ENCODE data around the gene TMEM14B.

- no peak for TF ChIP-seq CTCF (IDR thresholded peaks at IDR 0.05; ENCODE audit: low read depth, low read length)
- TF ChIP-seq POLR2A (IDR thresholded peaks at IDR 0.05; ENCODE audit: extremely low read depth, insufficient read length): no peak
- no peak for TF ChIP-seq MAX (IDR thresholded peaks at IDR 0.05; ENCODE audit: low read depth, low read length)
These were observed 25.6 kb upstream of the TMEM14B start for GRCh38 chr6:10721850-10722569.

Data from NB4 (cell line).